Parathyroid adenoma (tissue), 2 donors: ENCODE data around the gene TMEM269.
A peak's percentile ranks its signal among the peaks of the same experiment; 100 is the strongest.

ENCODE experiments used
- H2AFZ ChIP-seq: fragments of 300-600 bp; sonication (generic); one replicate; pipeline ENCODE4 v1.7.0; 2017; ENCODE audit warnings: antibody characterized with exemption, mild to moderate bottlenecking
- H3K27ac ChIP-seq: fragments of 300-600 bp; sonication (generic); one replicate; pipeline ENCODE4 v1.7.0; 2017
- H3K27me3 ChIP-seq: fragments of 300-600 bp; sonication (generic); one replicate; pipeline ENCODE4 v1.7.0; 2017; ENCODE audit warnings: low read length; ENCODE audit not compliant: control insufficient read depth, insufficient read depth
- H3K36me3 ChIP-seq: fragments of 300-600 bp; sonication (generic); one replicate; pipeline ENCODE4 v1.7.0; 2017; ENCODE audit warnings: low read length; ENCODE audit not compliant: control insufficient read depth, insufficient read depth
- H3K4me1 ChIP-seq: fragments of 300-600 bp; sonication (generic); one replicate; pipeline ENCODE4 v1.7.0; 2017; ENCODE audit warnings: control low read depth
- H3K4me2 ChIP-seq: fragments of 300-600 bp; sonication (generic); one replicate; pipeline ENCODE4 v1.7.0; 2017; ENCODE audit warnings: low read length
- H3K4me3 ChIP-seq: fragments of 300-600 bp; sonication (generic); one replicate; pipeline ENCODE4 v1.7.0; 2017; ENCODE audit warnings: low read depth, low read length
- H3K79me2 ChIP-seq: fragments of 300-600 bp; sonication (generic); one replicate; pipeline ENCODE4 v1.7.0; 2017; ENCODE audit warnings: control low read depth
- H3K9ac ChIP-seq: fragments of 300-600 bp; sonication (generic); one replicate; pipeline ENCODE4 v1.7.0; 2017; ENCODE audit warnings: mild to moderate bottlenecking
- H3K9me3 ChIP-seq: fragments of 300-600 bp; sonication (generic); one replicate; pipeline ENCODE4 v1.7.0; 2017; ENCODE audit warnings: low read length; ENCODE audit not compliant: control insufficient read depth
- TF ChIP-seq, protein P1 (sequence below): fragments of 300-600 bp; sonication (generic); IDR thresholded peaks from one replicate; pipeline ENCODE4 v1.7.0; 2017; ENCODE audit warnings: antibody characterized with exemption, mild to moderate bottlenecking
- donor health status: primary hyperparathyroidism.

TMEM269 gene

DNA sequence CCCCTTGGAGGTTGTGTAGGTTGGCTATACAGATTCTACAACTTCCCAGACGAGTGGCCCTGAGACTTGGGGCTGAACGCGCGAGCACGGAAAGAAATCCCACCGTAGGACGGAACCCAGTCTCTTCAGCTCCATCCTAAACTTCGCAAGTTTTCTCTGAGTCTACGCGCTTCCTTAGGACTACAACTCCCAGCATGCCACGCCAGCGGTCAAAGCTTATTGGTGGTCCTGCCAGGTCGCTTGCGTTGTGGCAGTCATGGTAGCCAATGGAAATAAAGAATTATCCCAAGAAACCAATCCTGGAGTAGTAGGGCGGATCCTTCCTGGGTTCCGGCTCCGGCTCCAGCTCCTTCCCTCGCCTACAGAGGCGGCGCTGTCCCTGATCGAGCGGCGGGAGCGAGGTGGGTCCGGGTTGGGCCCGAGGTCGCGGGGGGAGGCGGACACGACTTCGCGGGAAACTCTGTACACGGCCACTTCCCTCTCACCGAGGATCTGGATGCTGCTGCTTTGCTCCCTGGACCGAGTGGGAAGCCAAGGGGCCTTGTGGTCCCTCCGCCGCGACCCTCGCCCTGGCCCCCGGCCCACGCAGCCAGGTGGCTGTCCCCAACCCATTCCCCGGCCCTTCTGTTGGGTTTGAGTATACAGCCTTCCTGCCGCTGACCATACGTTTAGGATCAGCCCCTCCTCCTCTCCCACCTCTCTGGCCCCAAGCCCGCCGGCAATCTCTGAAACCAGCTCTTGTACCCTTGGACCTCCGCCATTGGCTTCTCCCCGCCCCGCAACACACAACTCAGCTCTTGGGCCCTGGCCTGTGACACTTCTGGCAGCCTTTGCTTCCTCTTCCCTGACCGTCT, 61.7 kb downstream of the TMEM269 start, which contains the start of gene ZNF691:
Gene ZNF691 (plus strand): TSS at position 357 of the 854 bp plus-strand sequence. CDS start 3,046 bp downstream, outside the sequence.
- peak within 1 kb of the TSS; percentile 32 for H3K9ac ChIP-seq
- TF ChIP-seq, protein P1, sequence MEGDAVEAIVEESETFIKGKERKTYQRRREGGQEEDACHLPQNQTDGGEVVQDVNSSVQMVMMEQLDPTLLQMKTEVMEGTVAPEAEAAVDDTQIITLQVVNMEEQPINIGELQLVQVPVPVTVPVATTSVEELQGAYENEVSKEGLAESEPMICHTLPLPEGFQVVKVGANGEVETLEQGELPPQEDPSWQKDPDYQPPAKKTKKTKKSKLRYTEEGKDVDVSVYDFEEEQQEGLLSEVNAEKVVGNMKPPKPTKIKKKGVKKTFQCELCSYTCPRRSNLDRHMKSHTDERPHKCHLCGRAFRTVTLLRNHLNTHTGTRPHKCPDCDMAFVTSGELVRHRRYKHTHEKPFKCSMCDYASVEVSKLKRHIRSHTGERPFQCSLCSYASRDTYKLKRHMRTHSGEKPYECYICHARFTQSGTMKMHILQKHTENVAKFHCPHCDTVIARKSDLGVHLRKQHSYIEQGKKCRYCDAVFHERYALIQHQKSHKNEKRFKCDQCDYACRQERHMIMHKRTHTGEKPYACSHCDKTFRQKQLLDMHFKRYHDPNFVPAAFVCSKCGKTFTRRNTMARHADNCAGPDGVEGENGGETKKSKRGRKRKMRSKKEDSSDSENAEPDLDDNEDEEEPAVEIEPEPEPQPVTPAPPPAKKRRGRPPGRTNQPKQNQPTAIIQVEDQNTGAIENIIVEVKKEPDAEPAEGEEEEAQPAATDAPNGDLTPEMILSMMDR: no peak
- H3K9me3 ChIP-seq: no peaks in the 10 kb centered on the region
- H3K36me3 ChIP-seq: no peaks in the 10 kb centered on the region
- peak within 1 kb of the TSS; percentile 95 for H2AFZ ChIP-seq
- H3K4me3 ChIP-seq: peak within 1 kb of the TSS; percentile 94
- H3K27me3 ChIP-seq: no peaks in the 10 kb centered on the region
- H3K79me2 ChIP-seq: peaks cover 3% of the 10 kb centered on the region
- peak within 1 kb of the TSS; percentile 96 for H3K4me2 ChIP-seq
- no peaks in the 10 kb centered on the region for H3K4me1 ChIP-seq
- peak within 1 kb of the TSS; percentile 70 for H3K27ac ChIP-seq

DNA sequence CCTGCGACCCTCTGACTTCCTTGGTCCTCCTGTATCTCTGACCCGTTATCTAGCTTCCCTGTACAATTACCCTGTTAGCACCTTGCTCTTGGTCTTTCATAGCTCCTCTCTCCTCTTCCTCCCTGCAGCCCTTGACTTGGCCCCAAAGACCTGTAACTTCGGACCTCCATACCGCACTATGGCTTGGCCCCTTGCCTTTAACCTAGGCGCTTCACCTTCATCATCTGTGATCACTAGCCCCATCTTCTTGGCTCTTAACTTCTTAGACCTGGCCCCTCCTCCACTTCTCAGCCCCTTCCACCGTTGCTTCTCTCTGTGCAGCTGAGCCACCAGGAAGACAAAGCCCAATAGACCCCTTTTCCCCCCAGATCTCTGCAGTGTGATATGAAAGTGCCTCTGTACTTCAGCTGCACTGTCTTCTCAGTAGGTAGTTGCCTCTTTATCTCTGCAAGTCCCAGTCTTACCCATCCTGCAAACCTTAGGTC, 62.4 kb downstream of the TMEM269 start:
- peak overlapping the region; percentile 66 for H3K4me2 ChIP-seq
- H3K9me3 ChIP-seq: no peaks in the 10 kb centered on the region
- no peaks in the 10 kb centered on the region for H3K36me3 ChIP-seq
- no peaks in the 10 kb centered on the region for H3K4me1 ChIP-seq
- peak overlapping the region; percentile 94 for H3K4me3 ChIP-seq
- H3K79me2 ChIP-seq: peaks cover 3% of the 10 kb centered on the region
- TF ChIP-seq, protein P1: no peak
- H2AFZ ChIP-seq: peak overlapping the region; percentile 48
- no peaks in the 10 kb centered on the region for H3K27me3 ChIP-seq
- peak overlapping the region; percentile 70 for H3K27ac ChIP-seq
- H3K9ac ChIP-seq: peak overlapping the region; percentile 32

DNA sequence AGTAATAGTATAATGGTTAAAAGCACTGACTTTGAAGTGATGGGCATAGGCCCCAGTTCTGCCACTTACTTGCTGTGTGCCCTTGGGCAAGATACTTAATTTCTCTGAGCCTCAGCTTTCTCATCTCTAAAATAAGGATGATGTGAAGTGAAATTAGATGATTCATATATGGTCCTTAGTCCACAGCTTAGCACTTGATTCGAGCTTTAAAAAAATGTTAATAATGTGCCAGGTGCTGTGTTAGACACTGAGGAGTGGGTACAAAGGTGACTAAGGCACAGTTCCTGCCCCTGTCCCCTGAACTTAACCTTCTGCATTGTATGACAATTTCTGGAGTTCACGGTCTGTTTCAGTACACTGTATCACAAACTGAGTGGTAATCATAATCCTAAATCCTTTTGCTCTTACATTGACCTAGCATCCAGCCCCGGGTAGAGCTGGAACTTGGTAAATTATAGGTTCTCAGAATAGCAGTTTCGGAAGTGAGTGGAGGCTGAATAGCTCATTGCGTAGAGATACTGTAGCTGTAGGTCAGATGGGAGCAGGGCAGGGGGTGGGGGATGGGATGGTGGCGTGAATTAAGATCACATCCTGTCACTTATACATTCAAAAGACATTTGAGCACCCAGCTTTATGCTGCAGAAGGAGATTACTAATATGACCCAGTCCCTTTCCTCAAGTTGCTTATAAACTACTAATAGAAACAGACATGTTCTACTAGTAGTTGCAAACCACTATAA, 63.1 kb downstream of the TMEM269 start:
- Histone ChIP-seq H3K79me2 (peaks cover 3% of the 10 kb centered on the region), H3K4me3 (peak overlapping the region; percentile 94), H3K27ac (no peak overlapping the region), H3K36me3 (no peaks in the 10 kb centered on the region), H3K27me3 (no peaks in the 10 kb centered on the region), H2AFZ (no peak overlapping the region), H3K9me3 (no peaks in the 10 kb centered on the region), H3K4me2 (peak overlapping the region; percentile 66), H3K4me1 (no peaks in the 10 kb centered on the region), H3K9ac (no peak overlapping the region)
- TF ChIP-seq, protein P1: no peak

DNA sequence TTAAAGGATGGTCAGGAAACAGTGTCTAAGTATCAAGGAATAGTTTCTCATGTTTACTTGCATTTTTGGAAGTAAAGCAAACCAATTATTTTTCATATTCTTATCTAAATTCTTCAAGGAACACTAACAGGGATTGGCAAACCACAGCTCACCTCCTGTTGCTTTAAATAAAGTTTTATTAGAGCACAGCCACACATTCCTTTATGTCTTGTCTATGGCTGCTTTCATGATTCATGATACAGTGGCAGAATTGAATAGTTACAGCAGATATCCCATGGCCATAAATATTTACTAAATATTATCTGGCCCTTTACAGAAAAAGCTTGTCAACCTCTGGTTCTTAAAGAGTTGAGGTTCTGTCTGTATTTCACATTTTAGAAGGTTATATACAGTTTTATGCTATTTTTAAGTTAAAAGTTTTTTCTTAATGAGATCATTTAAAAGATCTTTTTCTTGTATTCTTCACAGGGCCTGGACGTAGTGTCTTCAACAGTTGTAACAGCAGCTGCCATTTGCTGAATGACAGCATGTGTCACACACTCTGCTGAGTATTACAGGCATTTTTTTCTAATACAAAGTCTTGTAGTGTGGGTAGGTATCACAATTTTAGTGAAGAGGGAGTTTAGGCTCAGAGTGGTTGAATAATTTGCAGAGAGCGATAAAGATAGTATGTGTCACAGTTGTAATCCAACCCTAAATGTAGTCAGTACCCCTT, 64.2 kb downstream of the TMEM269 start:
- Histone ChIP-seq H3K79me2 (peaks cover 3% of the 10 kb centered on the region), H3K36me3 (no peaks in the 10 kb centered on the region), H3K27me3 (no peaks in the 10 kb centered on the region), H3K4me1 (no peaks in the 10 kb centered on the region), H2AFZ (no peak overlapping the region), H3K4me2 (no peak overlapping the region), H3K9ac (no peak overlapping the region), H3K9me3 (no peaks in the 10 kb centered on the region), H3K27ac (no peak overlapping the region), H3K4me3 (no peak overlapping the region)
- TF ChIP-seq, protein P1: no peak
